IMR-90 (cell line): ENCODE data around the gene CARD19.
"Not testable (repeated sequence)": the region's sequence is repeated elsewhere in the genome, so short reads cannot be mapped to it uniquely, and the experiment has no call there.

Source experiments
- BHLHE40 ChIP-seq: fragments of 150-350 bp; IDR thresholded peaks from 2 replicates; pipeline ENCODE4 v1.6.1; 2016; ENCODE audit warnings: mild to moderate bottlenecking, low read depth, low read length
- CEBPB ChIP-seq: IDR thresholded peaks from 2 replicates; pipeline ENCODE4 v1.6.1; 2012; ENCODE audit warnings: low read depth, low read length, improper control_type of control experiment
- CHD1 ChIP-seq: IDR thresholded peaks from 2 replicates; pipeline ENCODE4 v1.6.1; 2012; ENCODE audit warnings: low read depth, low read length, improper control_type of control experiment
- CTCF ChIP-seq: conservative IDR thresholded peaks from 2 replicates; pipeline ENCODE4 v1.5.1; 2012; ENCODE audit warnings: mild to moderate bottlenecking, low read depth, low read length, improper control_type of control experiment
- MAFK ChIP-seq: IDR thresholded peaks from 2 replicates; pipeline ENCODE4 v1.6.1; 2012; ENCODE audit warnings: low read depth, low read length, improper control_type of control experiment
- MAZ ChIP-seq: IDR thresholded peaks from 2 replicates; pipeline ENCODE4 v1.6.1; 2012; ENCODE audit warnings: low read depth, mild to moderate bottlenecking, low read length, improper control_type of control experiment, moderate library complexity, borderline replicate concordance
- MXI1 ChIP-seq: IDR thresholded peaks from 2 replicates; pipeline ENCODE4 v1.6.1; 2012; ENCODE audit warnings: low read depth, mild to moderate bottlenecking, low read length, moderate library complexity, borderline replicate concordance
- NFE2L2 ChIP-seq: fragments of 150-350 bp; IDR thresholded peaks from 2 replicates; pipeline ENCODE4 v1.6.1; 2016; ENCODE audit warnings: low read depth, mild to moderate bottlenecking, low read length
- POLR2A ChIP-seq: IDR thresholded peaks from 2 replicates; pipeline ENCODE4 v1.6.1; 2012; ENCODE audit warnings: mild to moderate bottlenecking, low read depth, low read length
- RAD21 ChIP-seq: IDR thresholded peaks from 2 replicates; pipeline ENCODE4 v1.6.1; 2012; ENCODE audit warnings: low read length, improper control_type of control experiment
- RFX5 ChIP-seq: IDR thresholded peaks from 2 replicates; pipeline ENCODE4 v1.8.0; 2012; ENCODE audit warnings: low read depth, mild to moderate bottlenecking, low read length, moderate library complexity
- SMC3 ChIP-seq: fragments of 150-350 bp; IDR thresholded peaks from 2 replicates; pipeline ENCODE4 v1.6.1; 2016; ENCODE audit warnings: low read depth, mild to moderate bottlenecking, antibody characterized with exemption, low read length, moderate library complexity
- USF2 ChIP-seq: fragments of 150-350 bp; IDR thresholded peaks from 2 replicates; pipeline ENCODE4 v1.6.1; 2017; ENCODE audit warnings: mild to moderate bottlenecking, antibody characterized with exemption, low read length, low read depth
- TF ChIP-seq, protein P1 (sequence below): fragments of 150-350 bp; IDR thresholded peaks from 2 replicates; pipeline ENCODE4 v1.6.1; 2016; ENCODE audit warnings: low read depth, mild to moderate bottlenecking, low read length, moderate library complexity, borderline replicate concordance

DNA sequence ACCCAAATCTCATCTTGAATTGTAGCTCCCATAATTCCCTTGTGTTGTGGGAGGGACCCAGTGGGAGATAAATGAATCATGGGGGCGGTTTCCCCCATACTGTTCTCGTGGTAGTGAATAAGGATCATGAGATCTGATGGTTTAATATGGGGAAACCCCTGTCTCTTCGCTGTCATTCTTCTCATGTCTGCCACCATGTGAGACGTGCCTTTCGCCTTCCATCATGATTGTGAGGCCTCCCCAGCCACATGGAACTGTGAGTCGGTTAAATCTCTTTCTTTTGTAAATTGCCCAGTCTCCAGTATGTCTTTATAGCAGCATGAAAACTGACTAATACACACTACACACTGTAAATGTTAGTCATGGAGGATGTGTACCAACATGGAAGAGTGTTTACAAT lies 50.7 kb downstream of the CARD19 start:
- not testable (repeated sequence) for TF ChIP-seq RFX5, CTCF, USF2, MAZ, CHD1, RAD21, CEBPB, POLR2A, MXI1, NFE2L2, MAFK, BHLHE40, SMC3
- TF ChIP-seq, protein P1, sequence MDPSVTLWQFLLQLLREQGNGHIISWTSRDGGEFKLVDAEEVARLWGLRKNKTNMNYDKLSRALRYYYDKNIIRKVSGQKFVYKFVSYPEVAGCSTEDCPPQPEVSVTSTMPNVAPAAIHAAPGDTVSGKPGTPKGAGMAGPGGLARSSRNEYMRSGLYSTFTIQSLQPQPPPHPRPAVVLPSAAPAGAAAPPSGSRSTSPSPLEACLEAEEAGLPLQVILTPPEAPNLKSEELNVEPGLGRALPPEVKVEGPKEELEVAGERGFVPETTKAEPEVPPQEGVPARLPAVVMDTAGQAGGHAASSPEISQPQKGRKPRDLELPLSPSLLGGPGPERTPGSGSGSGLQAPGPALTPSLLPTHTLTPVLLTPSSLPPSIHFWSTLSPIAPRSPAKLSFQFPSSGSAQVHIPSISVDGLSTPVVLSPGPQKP, result not testable (repeated sequence)
